ENCODE results near the gene AMBRA1.

AMBRA1 gene, protein sequence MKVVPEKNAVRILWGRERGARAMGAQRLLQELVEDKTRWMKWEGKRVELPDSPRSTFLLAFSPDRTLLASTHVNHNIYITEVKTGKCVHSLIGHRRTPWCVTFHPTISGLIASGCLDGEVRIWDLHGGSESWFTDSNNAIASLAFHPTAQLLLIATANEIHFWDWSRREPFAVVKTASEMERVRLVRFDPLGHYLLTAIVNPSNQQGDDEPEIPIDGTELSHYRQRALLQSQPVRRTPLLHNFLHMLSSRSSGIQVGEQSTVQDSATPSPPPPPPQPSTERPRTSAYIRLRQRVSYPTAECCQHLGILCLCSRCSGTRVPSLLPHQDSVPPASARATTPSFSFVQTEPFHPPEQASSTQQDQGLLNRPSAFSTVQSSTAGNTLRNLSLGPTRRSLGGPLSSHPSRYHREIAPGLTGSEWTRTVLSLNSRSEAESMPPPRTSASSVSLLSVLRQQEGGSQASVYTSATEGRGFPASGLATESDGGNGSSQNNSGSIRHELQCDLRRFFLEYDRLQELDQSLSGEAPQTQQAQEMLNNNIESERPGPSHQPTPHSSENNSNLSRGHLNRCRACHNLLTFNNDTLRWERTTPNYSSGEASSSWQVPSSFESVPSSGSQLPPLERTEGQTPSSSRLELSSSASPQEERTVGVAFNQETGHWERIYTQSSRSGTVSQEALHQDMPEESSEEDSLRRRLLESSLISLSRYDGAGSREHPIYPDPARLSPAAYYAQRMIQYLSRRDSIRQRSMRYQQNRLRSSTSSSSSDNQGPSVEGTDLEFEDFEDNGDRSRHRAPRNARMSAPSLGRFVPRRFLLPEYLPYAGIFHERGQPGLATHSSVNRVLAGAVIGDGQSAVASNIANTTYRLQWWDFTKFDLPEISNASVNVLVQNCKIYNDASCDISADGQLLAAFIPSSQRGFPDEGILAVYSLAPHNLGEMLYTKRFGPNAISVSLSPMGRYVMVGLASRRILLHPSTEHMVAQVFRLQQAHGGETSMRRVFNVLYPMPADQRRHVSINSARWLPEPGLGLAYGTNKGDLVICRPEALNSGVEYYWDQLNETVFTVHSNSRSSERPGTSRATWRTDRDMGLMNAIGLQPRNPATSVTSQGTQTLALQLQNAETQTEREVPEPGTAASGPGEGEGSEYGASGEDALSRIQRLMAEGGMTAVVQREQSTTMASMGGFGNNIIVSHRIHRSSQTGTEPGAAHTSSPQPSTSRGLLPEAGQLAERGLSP (N-terminal part only)

DNA sequence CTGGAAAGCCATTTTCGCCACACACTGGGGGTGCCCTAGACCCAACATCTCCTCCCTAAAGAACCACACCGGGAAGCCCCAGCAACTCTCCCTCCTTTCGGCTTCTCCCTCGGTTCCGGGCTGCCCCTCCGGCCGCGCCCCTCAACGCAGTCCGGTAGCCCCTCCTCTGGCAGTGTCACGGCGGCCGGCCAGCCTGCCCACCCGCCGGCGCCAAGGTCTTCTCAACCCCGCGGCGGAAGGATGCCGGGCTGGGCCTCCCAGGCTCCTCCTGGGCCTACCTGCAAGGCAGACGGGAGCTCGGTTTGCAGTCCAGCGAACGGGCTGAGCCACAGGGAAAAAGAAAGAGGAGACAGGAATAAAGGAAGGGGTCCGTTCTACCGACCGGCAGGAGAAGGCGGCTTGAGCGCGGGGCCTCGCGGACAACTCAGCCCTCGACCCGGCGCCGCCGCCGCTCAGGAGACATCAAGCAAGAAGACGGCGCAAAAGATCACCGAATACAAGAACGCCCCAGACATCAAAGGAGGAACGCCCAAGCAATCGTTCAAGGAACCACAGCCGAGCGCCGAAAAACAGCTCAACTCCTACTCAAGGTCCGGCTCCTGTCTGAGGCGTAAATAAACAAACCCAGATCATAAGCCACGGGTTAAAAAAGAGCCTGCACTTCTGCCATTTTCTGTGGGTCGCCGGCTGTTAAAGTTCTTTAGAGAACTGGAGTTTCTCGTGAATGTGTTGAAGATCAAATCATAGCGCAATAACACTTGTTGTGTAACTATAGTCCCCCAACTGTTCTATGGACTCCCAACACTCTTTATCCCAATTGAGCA, at the start of gene AMBRA1:
TSS of gene AMBRA1 (minus strand) at position 474 of the 824 bp plus-strand sequence. CDS start 45,643 bp downstream, outside the sequence.
- DNase-seq, result peak; percentile 69

DNA sequence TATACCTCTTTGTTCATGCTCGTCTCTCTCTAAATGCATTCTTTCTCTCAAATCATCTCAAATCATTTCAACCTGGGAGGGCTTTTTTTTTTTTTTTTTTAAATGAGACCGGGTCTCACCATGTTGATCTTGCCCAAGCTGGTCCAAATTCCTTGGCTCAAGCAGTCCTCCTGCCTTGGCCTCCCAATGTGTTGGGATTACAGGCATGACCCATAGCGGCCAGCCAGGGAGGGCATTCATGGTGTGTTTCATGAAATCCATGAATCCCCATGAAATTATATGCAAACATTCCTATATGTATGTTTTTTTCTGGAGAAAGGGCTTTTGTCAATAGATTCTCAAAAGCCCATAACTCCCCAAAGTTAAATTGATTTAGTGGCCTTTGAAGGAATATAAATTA, 49.7 kb upstream of the AMBRA1 start:
- no peak for DNase-seq

DNA sequence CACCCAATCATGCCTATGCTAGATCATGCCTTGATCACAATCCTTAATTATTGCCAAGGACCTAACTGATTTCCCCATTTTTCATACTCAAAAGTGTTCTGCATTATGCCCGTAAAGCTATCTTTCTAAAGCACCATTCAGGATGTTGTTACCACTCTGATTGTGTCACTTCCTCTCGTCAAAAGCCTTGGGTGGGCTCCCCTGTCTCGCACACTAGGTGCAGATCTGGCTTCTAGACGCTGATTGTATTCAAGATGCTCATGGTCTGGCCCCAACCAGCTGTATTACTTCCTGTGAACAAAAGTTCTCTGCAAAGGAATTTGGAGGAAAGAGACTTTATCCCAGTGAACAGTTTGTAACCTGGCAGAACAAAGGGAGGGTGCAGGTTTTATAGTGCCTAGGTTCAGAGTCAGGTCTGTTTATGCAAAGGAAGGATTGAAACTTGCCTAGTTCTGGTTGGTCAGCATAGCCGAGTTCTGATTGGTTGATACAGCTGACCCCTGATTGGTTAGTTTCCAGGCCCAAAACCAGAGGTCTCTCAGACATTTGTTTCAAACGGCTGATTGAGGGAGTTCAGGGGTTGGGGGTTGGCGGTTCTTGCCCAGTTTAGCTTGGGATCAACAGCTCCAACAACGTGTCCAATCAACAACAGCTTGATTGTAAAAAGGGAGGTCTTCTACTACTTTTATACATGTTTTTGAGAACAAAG, 49.0 kb upstream of the AMBRA1 start:
- DNase-seq, result no peak

DNA sequence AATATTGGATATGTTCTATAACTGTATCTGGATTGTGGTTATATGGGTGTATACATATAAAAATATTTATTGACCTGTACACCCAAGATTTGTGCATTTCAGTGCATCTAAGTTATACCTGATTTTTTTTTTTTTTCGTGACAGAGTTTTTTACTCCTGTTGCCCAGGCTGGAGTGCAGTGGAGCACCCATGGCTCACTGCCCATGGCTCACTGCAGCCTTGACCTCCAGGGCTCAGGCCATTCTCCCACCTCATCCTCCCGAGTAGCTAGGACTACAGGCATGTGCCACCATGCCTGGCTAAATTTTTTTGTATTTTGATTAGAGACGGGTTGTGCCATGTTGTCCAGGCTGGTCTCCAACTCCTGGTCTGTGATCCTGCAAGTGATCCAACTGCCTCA, 47.8 kb upstream of the AMBRA1 start:
- DNase-seq, result no peak

DNA sequence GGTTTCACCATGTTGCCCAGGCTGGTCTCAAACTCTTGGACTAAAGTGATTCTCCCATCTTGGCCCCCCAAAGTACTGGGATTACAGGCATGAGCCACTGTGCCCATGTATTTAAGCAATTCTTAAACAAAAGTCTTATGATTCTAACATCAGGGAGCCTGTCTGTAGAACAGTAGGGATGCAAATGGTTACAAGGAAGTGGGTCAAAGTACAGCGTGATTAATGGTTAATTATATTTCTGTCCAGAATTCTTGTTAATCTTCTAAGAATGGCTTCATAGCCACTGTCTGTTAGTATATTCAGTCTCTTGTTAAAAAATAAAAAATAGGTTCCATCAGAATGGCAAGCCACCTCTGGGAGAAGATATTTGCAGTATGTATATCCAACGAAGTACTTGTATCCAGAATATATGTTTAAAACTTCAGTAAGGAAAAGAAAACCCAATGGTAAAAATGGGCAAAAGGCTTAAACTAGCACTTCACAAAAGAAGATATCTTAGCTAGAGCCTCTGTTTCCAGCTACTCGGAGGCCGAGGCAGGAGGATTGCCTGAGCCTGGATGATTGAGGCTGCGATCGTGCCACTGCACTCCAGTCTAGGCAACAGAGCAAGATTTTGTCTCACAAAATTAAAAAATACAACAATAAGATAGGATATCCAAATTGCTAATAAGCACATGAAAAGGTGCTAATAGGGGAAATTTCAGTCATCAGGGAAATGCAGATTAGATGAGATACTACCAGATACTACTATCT, 46.4 kb upstream of the AMBRA1 start:
- DNase-seq, result no peak

DNA sequence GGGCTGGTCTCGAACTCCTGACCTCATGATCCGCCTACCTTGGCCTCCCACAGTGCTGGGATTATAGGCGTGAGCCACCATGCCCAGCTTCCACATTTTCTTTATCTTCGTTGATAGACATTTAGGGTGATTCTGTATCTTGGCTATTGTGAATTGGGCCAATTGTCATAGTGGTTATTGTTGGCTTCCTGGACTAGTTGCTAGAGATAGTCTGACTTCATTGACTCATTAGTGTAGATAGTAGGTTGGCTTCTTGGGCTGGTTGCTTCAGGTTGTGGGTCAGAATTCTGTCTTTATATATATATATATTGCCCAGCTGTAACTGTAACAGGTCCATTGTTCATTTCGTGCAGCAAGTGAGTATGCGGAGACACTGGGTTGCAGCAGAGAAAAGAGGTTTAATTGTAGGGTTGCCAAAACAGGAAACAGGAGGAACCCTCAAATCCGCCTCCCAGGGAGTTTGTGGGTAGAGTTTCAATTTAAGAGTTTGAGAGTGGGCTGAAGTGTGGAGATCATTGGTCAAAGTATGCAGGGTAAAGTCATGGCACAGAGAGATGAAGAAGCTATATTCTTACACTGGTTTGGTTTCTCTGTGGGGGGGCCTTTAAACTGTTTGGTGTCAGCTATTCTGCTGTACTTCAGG, 45.5 kb upstream of the AMBRA1 start:
- no peak for DNase-seq

DNA sequence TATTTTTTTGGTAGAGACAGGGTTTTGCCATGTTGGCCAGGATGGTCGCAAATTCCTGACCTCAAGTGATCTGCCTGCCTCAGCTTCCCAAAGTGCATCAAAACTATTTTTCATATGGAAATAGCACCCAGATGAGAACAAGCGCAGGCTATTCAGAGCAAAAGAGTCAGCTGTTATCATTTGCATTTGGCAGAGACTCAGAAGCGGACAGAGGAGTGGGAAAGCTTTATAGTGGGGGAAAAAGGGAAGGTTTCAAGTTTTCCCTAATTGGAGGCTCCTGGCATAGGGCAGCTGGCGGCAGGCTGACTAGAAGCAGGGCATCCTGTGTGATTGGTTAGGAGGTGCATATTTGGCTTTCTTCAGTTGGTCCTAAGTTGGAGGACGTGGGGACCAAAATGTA, 43.7 kb upstream of the AMBRA1 start:
- no peak for DNase-seq

DNA sequence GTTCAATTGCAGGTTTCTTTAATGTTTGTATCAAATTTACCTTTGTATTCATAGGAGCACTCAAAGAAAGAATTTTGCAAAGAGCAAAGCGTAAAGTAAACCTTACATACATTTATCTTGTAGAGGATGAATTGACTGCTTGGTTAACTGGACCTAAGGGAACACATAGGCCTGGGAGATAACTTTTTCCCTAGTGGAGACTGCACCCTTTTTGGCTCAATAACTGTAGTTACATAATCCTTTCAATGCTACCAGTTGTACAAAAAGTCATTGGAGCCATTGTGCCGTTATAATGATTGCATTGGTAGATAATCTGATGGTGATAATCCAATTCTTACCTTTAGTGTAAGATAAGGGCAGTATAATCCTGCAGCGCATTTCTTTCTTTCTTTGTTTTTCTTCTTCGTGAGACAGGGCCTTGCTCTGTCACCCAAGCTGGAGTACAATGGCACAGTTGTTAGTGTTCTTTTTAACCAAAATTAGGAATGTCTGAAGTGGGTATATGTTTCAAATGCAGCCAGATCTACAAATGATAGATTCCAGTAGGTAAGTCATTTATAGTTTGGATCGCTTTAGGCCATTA, 41.8 kb upstream of the AMBRA1 start:
- no peak for DNase-seq

DNA sequence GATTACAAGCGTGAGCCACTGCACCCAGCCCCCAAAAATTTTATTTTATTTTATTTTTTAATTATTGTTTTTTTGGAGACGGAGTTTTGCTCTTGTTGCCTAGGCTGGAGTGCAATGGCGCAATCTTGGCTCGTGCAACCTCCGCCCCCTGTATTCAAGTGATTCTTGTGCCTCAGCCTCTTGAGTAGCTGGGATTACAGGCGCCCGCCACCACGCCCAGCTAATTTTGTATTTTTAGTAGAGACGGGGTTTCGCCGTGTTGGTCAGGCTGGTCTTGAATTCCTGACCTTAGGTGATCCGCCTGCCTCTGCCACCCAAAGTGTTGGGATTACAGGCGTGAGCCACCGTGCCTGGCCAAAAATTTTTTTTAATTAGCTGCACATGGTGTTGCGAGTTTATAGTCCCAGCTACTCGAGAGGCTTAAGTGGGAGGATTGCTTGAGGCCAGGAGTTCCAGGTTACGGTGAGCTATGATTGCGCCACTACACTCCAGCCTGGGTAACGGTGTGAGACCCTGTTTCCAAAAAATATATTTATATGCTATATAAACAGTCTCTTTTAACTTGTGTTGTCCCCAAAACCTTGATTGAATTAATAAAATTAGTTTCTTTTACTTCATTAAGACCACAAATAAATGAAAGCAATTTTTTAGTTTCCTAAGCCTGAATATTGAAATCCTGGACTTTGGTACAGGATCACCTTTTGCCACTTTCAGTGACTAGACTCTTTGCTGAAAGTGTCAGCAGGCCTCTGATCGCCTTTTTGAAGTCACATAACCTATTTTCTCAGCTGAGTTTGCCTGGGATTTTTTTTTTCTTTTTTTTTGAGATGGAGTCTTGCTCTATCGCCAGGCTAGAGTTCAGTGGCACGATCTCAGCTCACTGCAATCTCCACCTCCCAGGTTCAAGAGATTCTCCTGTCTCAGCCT, 39.7 kb upstream of the AMBRA1 start:
- no peak for DNase-seq

DNA sequence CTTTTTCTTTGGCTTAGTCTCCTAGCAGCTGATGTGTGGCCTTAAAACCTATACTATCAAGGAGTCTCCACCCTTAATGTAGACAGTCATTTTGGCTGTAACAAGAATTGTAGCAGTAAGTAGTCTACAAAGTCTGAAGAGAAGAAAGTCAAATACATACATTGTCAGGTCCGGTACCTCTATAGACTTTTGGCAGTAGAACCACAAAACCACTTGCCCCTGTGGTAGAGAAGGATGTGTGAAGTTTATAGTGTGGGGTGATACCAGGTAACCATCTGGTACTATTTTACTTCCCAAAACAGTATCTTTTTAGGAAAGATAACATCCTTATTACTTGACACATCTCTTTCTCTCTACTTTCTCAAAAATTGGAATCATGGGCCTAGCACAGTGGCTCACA, 38.7 kb upstream of the AMBRA1 start:
- DNase-seq, result no peak

DNA sequence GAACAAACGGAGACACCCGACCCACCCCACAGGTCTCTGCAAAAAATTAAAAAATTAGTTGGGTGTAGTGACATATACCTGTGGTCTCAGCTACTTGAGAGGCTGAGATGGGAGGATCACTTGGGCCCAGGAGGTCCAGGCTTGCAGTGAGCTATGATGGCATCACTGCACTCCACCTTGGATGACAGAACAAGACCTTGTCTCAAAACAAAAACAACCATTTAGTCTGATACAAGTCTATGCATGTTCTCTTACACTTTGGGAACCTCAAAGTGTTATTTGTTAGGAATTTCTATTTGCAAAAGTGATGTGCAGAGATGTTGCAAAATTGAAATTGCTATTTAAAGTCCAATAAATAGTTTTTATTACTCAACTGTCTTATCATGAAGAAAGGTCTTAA, 37.9 kb upstream of the AMBRA1 start:
- no peak for DNase-seq

DNA sequence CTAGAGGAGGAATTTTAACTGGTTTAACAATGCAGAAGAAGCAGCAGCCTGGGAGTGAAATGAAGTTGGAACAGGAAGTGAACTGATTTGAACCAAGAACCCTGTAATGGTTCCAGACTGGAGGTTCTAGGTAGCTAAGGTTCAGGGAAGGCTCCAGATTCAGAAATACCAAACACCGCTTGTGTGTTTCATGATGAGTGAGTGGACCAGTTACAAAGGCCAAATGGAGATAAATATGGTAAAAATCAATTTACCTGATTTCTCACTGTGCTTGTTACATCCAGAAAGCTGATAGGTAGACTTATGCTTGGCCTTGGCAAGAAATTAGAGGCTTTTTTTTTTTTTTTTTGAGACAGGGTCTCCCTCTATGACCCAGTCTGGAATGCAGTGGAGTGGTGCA, 36.4 kb upstream of the AMBRA1 start:
- no peak for DNase-seq

DNA sequence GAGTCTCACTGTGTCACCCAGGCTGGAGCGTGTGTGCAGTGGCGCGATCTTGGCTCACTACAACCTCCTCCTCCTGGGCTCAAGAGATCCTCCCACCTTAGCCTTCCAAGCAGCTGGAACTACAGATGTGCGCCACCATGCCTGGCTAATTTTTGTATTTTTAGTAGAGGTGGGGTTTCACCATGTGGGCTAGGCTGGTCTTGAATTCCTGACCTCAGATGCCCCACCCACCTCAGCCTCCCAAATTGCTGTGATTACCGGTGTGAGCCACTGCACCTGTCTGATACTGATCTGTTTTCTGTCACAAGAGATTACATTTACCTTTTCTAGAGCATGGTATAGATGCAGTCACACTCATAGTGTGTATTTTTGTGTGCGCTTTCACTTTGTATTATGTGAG, 35.1 kb upstream of the AMBRA1 start:
- no peak for DNase-seq

DNA sequence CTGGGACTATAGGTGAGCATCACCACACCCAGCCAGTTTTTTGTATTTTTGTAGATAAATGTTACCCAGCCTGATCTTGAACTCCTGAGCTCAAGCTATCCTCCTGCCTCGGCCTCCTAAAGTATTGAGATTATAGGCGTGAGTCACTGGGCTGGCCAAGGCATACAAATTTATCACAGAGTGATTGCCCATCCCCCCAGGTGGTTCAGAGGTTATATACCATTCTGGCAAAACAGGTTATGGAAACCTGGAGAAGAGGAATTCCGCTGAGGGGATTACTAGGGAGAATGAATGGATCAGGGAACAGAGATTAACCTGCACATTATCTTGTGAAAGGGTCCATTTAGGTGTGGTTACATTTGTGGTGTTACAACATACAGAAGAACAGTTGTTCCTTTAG, 31.6 kb upstream of the AMBRA1 start:
- no peak for DNase-seq

DNA sequence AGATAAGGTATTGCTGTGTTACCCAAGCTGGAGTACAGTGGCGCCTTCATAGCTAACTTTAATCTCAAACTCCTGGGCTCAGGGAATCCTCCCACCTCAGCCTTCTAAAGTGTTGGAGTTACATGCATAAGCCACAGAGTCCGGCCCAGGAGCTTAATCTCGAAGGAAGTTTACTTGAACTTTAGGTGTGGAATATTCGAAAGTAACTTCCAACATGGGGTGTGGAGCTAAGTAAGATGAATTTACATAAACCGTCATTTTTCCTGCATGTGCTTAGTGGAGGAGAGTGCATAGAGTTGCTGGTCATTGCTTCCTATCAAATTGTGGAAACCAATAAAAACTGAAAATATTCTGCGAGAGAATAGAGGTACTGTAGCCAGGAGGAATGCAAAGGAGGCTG, 25.0 kb upstream of the AMBRA1 start:
- no peak for DNase-seq

DNA sequence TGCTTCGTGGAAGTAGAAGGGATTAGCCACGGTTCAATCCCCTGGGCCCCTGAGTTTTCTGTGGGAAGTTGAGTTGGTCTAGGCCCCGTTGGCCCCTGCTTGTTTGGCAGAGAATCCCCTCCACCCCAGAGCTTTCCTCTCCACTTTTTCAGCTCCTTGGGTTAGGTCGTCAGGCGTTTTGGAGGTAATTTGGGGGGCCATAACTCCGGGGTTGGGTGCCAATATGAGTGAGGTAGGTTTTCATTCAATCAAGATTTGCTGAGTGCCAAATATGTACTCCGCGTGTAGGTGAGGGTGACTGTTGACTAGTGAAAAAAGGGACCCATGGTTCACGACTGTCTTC, 24.1 kb upstream of the AMBRA1 start:
- no peak for DNase-seq

DNA sequence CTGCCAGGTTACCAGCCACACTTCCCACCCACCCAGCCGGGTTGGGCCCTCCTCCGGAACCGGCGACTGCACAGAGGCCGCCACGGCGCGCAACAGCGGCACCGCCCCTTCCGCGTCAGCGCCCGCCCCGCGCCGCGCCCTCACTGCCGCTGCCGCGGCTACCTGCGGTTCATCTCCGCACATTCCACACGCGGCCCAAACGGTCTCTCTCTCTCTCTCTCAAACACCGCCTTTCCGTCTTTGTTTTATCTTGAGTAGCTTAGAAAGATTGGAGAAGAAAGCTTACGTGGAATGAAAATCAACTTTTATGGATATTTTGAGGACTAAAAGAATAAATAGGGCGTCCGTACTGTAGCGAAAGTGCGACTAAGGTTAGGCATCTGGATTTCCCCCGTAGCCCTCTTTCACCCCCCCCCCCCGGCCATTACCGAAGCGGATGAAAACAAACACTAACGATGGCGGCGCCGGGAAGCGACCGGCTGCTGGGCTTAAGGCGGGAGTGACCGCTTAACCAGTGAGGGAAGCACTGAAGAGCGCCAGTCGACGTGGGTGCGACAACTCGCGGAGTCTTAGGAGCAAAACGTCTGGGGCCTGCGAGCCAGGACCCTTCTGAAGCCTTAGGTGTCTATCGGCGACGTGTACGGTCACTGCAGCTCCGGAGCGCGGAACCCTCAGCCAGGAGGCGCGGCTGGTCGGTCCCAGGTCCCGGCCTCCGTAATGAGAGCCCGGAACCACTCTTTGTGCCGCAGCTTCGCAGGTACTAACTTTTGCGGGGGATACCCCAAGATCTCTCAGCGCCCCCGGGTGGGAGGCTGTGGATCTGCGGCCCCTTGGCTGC, 23.5 kb upstream of the AMBRA1 start, which contains the start of the genes ATG13 and HARBI1:
TSS of gene ATG13 (plus strand) at position 420 of the 838 bp plus-strand sequence. CDS start 26,739 bp downstream, outside the sequence.
TSS of gene HARBI1 (minus strand) at position 94 of the 838 bp plus-strand sequence. CDS start 990 bp downstream, outside the sequence.
- peak; percentile 88 for DNase-seq
